ENCODE data around the gene SCAMP3.
A peak's percentile ranks its signal among the peaks of the same experiment; 100 is the strongest.

The SCAMP3 gene

GRCh38 chr1:155207806-155208540, 54.2 kb downstream of the SCAMP3 start, which contains the start of gene THBS3:
THBS3 (minus strand) TSS chr1:155207897; CDS start chr1:155207876, 21 bp downstream.
- no peak for DNase-seq (ENCODE audit: low read depth in 1 of 2, low spot score in 1 of 2)

GRCh38 chr1:155206891-155207805, 55.0 kb downstream of the SCAMP3 start:
- DNase-seq (ENCODE audit: low read depth in 1 of 2, low spot score in 1 of 2) = peak; percentile 84 to 88
